ENCODE data around the gene EVA1C.
"Not testable (repeated sequence)": the region's sequence is repeated elsewhere in the genome, so short reads cannot be mapped to it uniquely, and the experiment has no call there.

Gene EVA1C

DNA sequence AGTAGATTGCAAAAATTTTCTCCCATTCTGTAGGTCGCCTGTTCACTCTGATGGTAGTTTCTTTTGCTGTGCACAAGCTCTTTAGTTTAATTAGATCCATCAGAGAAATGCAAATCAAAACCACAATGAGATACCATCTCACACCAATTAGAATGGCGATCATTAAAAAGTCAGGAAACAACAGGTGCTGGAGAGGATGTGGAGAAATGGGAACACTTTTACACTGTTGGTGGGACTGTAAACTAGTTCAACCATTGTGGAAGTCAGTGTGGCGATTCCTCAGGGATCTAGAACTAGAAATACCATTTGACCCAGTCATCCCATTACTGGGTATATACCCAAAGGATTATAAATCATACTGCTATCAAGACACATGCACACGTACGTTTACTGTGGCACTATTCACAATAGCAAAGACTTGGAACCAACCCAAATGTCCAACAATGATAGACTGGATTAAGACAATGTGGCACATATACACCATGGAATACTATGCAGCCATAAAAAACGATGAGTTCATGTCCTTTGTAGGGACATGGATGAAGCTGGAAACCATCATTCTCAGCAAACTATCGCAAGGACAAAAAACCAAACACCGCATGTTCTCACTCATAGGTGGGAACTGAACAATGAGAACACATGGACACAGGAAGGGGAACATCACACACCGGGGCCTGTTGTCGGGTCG, 21.8 kb upstream of the EVA1C start:
- not testable (repeated sequence) for DNase-seq

DNA sequence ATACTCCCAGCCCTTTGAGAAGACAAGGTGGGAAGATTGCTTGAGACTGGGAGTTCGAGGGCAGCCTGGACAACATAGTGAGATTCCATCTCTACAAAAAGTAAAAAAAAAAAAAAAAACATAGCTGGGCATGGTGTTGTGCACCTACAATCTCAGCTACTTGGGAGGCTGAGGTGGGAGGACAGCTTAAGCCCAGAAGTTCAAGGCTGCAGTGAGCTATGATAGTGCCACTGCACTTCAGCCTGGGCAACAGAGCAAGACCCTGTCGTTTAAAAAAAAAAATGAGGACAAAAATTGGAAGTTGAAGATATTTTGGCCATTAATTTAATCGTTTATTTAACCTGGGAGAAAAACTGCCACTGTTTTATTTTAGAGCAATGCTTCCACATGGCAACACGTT, 20.8 kb upstream of the EVA1C start:
- DNase-seq = no peak

DNA sequence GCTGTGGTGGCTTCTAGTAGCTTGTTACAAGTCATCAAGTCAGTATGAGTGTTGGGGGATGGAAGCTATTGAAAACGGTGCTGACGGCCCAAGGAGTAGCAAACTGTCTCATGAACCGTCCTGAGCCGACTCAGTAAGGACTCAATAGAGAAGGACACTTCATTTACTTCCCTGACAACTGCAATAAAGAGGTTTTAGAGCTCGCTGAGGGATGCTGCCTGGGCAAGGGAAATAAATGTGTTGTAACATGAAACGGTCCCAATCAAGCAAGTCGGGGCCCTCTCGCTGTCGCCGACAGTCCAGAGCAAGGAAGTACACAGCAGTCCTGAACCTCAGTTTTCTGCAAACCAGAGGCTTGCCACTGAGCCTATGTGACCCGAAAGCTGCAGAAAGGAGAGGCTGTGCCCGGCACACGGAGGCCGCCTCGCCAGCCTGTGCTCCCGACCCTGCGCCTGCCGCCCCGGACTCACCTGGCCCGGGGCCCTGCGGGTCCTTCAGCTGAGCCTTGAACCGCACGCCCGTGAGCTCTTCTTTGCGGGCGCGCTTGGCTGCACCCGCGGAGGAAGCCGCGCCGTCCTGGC, 20.1 kb upstream of the EVA1C start:
- peak; percentile 23 for DNase-seq

DNA sequence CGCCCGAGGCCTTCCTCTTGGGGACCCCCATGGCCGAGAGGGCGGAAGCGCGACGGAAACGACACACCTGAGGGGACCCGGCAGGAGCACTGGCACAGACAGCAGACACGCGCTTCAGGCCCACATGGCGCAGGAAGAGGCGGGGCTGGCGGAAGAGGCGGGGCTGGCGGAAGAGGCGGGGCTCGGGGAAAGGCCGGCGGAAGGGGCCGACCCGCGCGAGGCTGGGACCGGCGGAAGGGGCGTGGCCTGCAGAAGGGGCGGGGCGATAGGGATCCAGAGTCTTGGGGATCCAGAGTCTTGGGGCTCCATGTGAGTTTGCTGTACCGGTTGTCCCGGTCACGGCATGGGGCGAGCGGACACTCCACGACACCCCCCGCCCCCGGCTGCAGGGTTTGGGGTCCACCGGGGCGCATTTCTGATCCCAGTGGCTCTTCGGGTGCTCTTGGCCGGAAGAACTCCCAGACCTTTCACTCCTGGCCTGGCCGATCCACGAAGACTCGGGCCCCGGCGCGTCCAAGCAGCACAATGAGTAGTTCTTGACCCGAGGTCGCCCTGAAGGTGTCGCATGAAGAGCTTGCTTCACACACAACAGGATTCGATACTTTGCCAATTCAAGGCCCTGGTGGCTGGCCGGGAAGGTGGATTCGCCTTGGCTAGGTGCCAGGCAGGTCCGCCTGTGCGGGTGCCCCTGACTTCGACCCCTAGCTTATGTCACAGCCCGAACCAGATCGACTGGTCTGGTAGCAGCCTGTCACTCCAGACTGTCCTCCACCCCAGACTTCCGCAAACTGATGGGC, 19.4 kb upstream of the EVA1C start, which contains the start of gene URB1:
Gene URB1 (minus strand): TSS at position 133 of the 797 bp plus-strand sequence. CDS start 102 bp downstream, at position 31.
- peak; percentile 94 for DNase-seq

DNA sequence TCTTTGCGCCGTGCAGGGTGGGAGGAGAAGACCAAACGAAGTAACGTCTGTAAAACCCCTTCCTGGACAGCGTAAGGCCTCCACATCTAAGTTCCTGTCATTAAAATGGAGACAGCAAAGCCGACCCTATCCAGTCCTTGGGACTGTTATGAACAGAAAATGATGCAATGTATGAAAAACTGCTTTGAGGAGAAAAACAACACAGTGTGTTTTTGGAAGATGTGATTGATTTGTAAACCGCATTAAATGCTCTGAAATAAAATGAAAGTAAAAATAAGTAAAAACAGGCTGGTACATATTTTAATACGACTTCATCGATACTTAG, 18.9 kb upstream of the EVA1C start:
- DNase-seq = no peak

DNA sequence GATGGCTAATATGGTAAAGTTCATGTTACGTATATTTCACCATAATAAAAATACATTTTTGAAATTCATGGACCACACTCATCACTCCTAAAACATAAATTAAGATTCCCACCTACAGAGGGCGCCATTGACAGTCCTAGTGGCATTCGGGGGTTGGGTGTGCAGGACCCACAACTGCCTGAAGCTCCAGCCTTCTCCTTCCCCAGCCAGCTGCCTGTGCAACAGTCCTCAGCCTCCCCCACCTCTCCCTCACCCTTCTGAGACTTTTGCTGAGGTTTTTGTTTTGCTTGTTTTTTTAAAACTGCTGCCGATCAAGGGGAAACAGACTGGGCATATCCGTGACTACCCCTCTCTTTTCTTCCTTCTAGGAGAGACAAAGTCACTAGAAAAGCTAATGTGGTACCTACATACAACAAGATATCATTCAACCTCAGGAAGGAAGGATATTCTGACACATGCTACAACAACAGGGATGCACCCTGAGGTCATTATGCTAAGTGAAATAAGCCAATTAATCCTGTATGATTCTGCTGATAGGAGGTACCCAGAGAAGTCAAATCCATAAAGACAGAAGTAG, 9.2 kb upstream of the EVA1C start:
- peak; percentile 82 for DNase-seq

DNA sequence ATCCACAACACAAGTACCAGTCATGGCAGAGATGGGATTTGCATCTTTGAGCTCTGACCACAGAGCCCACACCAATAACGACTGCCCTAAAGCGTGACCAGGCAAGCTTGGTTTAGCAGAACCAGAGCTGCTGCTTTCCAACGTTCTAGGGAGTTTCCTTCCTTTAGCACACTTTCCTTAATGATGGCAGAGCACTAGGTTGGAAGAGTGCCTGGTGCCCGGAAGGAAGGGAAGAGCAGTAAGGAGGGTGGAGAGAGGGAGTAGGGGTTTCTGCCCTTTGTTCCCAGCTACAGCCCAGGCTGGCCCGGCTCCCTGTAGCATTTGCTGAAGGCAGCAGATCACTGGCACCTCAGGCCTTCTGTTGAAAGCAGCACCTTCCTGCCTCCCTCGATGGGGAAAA, 6.1 kb upstream of the EVA1C start:
- DNase-seq = no peak

DNA sequence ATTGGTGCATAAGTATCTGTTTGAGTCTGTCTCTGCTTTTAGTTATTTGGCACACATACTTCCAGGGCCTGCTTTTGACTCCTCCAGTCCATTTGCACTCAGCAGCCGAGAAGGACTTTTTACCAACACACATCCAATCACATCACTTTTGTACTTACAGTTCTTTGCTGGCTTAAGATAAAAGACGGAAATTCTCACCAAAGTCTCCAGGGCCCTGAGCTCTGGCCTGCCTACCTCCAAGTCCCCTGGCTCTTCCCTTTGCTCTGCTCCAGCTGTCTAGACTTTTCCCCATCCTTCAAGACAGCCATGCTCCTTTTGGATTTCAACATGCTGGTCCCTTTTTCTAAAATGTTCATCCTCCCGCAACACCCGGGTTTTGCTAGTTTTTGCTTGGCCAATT, 2.2 kb upstream of the EVA1C start:
- DNase-seq = no peak

DNA sequence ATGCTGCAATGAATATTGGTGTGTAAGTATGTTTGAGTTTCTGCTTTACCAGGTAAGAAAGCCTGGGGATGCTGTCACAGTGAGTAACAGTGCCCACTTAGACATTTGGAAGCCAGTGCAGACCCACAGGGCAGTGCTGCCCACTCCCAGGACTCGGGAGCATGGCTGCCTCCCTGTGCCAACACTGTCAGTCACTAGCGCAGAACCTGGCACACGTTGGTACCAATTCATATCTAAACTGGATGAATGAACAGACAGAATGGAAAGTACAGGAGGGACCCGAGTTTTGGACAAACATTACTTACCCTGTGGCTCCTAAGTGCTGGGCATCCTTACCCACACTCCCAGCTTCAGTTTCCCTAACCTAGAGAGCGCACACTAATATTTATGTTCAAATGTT, 1.6 kb upstream of the EVA1C start:
- DNase-seq = no peak

DNA sequence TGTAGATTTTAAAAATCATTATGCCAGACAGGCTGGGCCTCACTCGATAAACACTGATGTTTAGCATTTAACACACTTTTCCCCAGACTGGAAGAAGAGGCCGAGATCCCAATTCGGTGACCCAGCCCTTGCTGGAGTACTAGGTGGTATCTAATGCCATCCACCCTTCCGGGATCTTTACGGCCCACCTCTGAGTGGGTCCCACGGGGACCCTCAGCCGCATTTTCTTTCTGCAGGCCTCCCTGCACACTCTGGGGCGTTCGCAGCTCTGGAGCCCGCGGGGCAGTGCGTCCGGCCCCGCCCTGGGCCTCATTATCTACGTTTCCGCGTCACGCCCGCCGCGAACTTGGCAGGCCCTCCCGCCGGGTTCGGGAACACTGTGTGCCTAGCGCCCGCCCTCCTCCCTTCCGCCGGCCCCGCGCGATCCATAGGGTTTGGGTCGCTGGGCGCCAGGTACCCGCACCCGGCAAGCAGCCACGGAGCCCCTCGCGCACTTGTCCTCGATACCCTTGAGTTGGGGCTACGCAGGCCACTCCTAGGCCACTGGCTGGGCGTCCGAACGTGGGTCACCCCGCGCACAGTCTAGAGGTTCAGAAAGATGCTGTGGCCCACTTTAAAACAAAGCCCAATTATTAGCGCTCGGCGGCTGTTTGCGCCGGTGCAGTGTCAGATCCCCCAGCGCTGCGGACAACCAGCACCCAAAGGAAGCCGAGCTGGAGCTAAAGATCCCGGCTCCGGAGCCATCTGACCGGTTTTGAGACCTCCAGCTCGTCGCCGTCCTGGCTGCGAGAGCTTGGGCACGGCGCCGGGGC, 950 bp upstream of the EVA1C start:
- DNase-seq = peak; percentile 89

DNA sequence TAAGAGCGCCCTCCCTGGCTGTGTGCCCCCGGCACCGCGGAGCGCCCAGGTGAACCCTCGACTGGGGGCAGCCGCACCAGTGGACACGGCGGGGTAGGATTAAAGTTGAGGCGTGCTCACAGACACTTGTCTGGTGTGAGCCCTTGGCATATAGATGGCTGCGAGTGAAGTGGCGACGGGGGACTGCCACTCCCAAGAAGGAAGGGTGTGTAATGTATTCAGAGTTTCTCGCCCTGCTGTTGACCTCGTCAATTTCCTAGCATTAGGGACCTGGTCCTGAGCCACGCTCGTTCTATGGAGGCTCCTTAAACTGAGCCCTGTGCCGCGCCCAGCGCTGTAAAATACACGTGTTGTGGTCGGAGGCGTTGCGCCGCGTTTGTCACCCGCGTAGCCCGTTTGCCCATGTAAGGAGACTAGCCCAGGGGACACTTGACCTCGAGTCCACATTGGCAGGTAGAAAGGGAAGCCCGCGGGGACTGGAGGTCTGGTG, 554 bp downstream of the EVA1C start:
- DNase-seq = peak; percentile 76

DNA sequence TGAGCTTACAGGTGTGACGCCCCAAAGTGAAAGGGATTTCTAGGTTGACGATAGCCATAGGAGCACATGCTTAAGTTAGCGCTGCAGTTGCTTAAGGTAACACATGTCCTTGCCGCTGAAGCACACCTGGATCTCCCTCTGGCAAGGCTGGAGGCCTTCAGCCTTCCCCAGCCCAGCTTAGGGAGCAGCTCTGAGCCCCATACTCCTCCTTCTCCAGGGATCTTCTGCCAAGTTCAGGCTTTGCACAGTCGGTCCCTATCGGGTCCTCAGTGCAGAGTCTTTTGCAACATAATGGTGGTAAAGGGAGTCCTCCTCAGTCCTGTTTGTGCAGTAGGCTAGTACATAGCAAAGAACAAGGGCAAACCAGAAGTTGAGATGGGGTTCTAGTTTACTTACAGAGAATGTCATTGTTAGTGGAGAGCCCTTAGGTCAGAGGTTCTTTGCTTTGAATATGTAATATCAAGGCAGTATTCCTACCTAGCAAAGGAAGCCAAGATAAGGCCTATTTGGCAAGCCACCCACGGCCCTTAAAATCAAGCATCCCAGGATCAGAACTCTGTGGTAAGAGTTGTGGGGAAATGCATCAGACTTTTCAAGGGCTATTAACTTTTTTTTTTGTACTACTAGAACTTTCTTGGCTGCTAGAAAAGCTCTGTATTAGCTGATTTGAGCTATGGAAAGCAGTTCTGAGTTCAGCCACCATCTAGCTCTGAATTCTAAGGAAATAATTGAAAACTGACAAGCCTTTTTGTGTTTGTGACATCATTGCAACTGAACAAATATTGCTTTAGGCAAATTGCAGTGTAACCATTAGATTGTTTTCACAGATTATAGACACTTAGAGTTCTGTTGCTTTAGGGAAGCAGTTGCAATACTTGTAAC, 1.4 kb downstream of the EVA1C start:
- peak; percentile 55 for DNase-seq

DNA sequence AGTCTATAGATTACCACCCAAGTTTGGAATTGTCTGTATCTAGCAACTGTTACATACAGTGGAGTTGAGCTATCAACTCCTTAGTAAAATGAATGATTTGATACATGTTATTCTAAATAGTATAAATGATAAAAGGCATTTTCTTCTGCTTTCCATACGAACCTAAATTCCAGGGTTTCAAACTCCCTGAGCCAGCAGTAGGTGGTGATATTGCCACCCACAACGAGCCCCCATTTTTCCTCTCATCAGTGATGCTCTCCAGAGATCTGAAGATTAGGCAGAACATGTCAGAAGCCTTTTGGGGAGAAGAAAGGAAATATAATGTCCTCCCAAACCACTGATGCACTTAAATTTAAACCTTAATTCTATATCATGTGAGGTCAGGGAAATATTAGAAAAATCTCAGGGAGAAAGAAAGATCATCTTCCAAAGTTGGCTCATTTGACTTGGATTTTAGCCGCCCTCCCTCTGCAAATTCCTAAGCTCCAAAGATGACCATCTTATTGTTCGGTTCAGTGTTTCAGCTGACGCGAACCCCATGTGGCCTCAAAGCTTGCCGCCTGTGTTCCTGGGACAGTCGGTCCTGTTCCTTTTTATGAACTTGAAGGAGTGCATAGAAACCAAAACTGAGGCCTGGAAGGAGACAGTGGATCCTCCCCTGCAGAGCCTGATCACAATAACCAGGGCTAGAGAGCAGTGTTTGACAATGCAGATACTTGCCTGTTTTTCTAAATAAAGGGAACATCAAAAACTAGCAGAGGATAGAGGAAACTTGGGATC, 2.3 kb downstream of the EVA1C start:
- DNase-seq = peak; percentile 50

DNA sequence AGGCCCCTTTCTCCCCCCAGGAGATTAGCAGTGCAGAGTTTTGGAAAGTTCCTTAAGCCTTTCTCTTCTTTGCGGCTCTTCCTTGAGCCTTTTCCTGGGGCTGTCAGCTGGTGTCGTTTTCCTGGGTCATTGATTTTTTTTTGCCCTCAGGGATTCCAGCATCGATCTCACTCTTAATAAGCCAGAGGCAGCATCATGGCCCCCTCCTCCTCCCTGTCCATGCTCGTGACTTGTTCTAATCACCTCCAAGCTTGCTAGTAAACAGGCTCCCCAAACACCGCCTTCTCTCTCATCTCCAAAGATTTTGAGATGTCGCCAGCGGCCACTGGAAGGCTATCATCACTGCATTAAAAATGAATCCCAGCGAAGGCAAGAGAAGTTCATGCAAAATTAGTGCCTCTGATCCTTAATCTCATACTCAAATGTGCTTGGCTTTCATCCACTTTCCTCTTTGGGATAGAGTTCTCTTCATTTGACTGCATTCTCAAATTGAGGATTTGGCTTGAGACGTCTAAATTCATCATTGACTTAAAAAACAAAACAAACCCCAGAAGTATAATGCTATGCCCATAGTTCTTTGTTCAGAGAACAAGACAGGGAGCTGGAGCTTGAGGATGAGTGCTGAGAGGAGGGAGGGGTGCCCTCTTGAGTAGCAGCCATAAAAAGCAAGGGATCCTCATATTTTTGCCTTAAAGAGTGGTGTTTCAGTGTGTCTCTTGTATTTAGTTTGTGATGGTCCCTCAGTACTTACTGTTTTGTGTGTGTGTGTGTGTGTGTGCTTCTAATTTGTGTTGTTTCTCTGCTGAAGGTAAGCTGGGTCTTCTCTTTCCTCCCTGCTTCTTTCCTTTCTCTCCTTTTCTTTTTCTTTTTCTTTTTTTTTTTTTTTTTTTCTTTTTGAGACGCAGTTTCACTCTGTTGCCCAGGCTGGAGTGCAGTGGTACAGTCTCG, 3.2 kb downstream of the EVA1C start:
- no peak for DNase-seq

DNA sequence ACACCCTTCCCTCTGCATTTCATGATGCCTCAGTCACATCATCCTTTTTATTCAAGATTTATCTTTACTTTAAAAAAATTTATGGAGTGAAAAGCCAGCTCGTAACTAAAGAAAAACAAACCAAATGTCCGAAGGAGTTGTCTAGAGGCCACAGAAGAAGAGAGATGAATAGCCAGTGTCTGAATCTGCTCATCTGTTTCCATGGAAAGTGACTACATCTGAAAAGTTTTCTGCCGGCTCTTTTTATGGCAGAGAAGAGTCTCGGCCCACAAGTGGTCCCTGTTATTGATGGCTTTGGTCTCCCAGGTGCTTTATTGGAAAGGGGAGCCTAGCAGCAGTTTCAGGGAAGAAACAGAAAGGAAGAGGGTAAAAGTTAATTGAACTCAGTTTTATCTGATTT, 5.6 kb downstream of the EVA1C start:
- no peak for DNase-seq

DNA sequence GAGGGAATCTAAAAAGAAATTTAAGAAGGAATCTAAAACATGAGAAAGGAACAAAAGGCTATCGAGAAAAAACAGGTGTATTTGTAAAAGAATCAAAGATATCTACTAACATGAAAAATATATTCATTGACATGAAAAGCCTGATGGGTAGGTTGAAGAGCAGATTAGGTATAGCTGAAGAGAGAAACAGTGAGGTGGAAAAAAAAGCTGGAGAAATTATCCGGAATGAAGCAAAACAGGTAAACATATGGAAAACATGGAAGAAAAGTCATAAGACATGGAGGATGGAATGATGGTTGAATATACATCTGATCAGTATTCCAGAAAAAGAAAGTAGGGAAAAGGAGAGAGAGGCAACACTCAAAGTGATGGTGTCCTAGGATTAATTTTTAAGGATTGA, 9.6 kb downstream of the EVA1C start:
- no peak for DNase-seq

DNA sequence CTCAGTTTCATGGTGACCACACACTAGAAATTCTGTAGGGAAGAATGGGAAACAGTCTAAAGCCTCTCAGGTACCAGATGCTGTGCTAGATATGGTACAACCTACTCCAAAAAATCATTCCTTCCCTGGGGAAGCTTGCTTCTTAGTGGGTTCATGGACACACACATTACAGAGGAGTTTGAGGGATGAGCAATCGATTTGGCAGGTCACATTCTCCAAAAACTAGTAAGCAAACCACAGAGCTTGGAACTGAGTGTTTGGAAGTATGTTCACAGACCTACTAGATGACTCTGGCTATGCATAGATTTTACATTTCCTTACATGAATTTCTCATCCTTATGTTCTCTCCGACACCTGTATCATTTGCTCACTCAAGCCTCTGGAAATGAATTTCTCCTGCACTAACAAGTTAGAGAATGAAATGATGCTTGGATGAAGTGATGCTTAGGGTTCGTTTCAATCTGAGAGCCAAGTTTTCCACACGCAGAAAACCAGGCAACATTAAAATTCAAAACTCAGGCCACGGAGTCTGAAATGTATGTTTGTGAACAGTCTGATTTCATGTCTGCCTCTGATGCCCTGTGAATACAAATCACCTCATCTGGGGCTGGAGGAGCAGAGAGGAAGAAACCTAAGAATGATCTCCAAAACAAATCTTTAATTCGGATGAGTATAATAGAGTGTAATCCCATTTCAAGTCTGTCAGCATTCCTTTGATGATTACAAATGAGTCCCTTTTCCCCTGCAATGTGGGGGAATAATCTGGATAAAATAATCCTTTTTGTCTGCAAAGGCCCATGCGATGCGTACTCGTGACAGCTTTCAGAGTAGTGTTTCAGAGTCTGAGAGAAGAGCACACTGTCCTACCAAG, 11.0 kb downstream of the EVA1C start:
- no peak for DNase-seq

DNA sequence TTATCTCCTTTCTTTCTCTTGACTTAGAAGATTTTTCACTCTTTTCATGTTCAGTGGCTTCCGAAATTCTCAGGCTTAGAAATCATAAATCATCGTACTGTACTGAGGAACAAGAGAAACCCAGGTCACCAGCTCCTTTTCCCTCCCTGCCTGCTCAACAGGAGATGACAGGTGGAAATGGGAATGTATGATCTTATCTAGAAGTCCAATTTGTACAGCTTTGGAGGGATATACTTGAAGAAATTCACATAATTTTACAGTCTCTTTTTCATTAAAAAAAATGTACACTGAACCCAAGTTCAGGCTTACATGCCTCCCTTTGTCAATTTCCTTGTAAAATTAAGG, 11.7 kb downstream of the EVA1C start:
- no peak for DNase-seq

DNA sequence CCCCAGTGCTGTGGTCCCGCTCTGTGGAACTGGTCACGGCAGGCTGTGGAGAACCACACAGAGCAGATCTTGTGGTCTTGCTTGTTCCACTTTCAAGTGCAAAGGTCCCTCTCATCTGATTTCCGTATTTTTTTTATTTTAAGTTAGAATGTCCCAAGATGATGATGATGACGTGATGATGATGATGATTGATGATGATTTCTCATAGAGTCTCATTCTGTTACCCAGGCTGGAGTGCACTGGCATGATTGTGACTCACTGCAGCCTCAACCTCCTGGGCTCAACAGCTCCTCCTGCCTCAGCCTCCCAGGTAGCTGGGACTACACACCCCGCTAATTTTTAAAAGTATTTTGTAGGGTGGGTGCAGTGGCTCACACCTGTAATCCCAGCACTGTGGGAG, 12.2 kb downstream of the EVA1C start:
- no peak for DNase-seq
